MCF 10A (cell line): ENCODE measurements around the gene TM6SF1. TPM values are rescaled to one million over a fixed set of nuclear protein-coding genes. Genes with fewer than 3 reads are reported as not detected.
"Not testable (repeated sequence)": the region's sequence is repeated elsewhere in the genome, so short reads cannot be mapped to it uniquely, and the experiment has no call there.

ENCODE experiments used
- BruUV-seq: library from RNA; stranded (reverse); fragments of 400-500 nt; replicated peaks from 2 replicates; lab custom pipeline; 2021; lab: Mats Ljungman, UMichigan
- CTCF ChIA-PET: fragments of 300-600 bp; sonication (Branson Sonifier 250); formaldehyde crosslinking; extraction: SDS; loops from one replicate; lab custom pipeline; 2021; ENCODE audit warnings: antibody characterized with exemption, inconsistent platforms; lab: Yijun Ruan, JAX
- POLR2A ChIA-PET: fragments of 300-600, 350-650 bp; sonication (Branson Sonifier 250); formaldehyde crosslinking; extraction: SDS; loops from one replicate; lab custom pipeline; 2020; ENCODE audit warnings: antibody characterized with exemption, inconsistent platforms; lab: Yijun Ruan, JAX
- DNase-seq: peaks from one replicate; pipeline ENCODE4 v3.0.0-alpha.2; 2018; ENCODE audit not compliant: unreplicated experiment
- H3K27ac Mint-ChIP-seq: one replicate; pipeline ENCODE4 v1.8.0; 2022; ENCODE audit warnings: mild to moderate bottlenecking, low read depth, mixed read lengths; ENCODE audit not compliant: unreplicated experiment
- H3K27me3 Mint-ChIP-seq: one replicate; pipeline ENCODE4 v1.8.0; 2022; ENCODE audit warnings: mixed read lengths; ENCODE audit not compliant: insufficient read depth, unreplicated experiment
- H3K36me3 Mint-ChIP-seq: one replicate; pipeline ENCODE4 v1.8.0; 2022; ENCODE audit warnings: mild to moderate bottlenecking, moderate library complexity, mixed read lengths; ENCODE audit not compliant: insufficient read depth, unreplicated experiment
- H3K4me1 Mint-ChIP-seq: one replicate; pipeline ENCODE4 v1.8.0; 2022; ENCODE audit warnings: mixed read lengths; ENCODE audit not compliant: insufficient read depth, unreplicated experiment
- H3K4me3 Mint-ChIP-seq: one replicate; pipeline ENCODE4 v1.8.0; 2022; ENCODE audit warnings: mild to moderate bottlenecking, moderate library complexity, mixed read lengths; ENCODE audit not compliant: unreplicated experiment
- H3K9me3 Mint-ChIP-seq: one replicate; pipeline ENCODE4 v1.8.0; 2022; ENCODE audit warnings: mixed read lengths; ENCODE audit not compliant: unreplicated experiment
- CTCF ChIP-seq: fragments of 200-600 bp; IDR thresholded peaks from one replicate; pipeline ENCODE4 v1.8.0; 2022; ENCODE audit warnings: antibody characterized with exemption, mild to moderate bottlenecking; ENCODE audit not compliant: unreplicated experiment
- intact Hi-C: fragments of 100-400 bp; cut with micrococcal nuclease; formaldehyde crosslinking; loops from 2 replicates; pipeline ENCODE4 v1.14.1; 2022
- total RNA-seq: library from RNA; stranded (reverse); gene quantifications from 2 replicates; pipeline ENCODE4 v1.2.3, GENCODE V29; 2022

TM6SF1 gene
- total RNA-seq, 1 experiment from 2014 or later: not detected

- POLR2A ChIA-PET: interaction anchor here (0.9 to 1.8 kb wide), 5 partner anchors 13 to 149 kb away, joined by 3 to 6 read pairs (median 4); partner anchors contain the start of gene C15orf40
- Mint-ChIP-seq H3K4me1 (peaks cover 11% of the 10 kb centered on the region), H3K9me3 (no peaks in the 10 kb centered on the region), H3K36me3 (no peaks in the 10 kb centered on the region), H3K27ac (peak overlapping the region; percentile 35), H3K4me3 (no peak overlapping the region), H3K27me3 (no peaks in the 10 kb centered on the region)
- intact Hi-C loops: loop anchor here (5.0 kb wide), 1 partner anchor 56 kb away; the partner anchor contains the start of gene C15orf40
- no peak for TF ChIP-seq CTCF
- no peak for DNase-seq
- no TSS peak for BruUV-seq
- CTCF ChIA-PET: no interaction called here
Observed at GRCh38 chr15:83068054-83068453, 39.4 kb upstream of the TM6SF1 start.

- H3K4me3 Mint-ChIP-seq, BruUV-seq, H3K27me3 Mint-ChIP-seq, POLR2A ChIA-PET, H3K27ac Mint-ChIP-seq, DNase-seq, H3K9me3 Mint-ChIP-seq, H3K36me3 Mint-ChIP-seq: not testable (repeated sequence)
- CTCF ChIA-PET: interaction anchor here (0.6 to 0.7 kb wide), 2 partner anchors 234 to 352 kb away, joined by 3 read pairs; no protein-coding TSS in a partner anchor
- peaks cover 11% of the 10 kb centered on the region for H3K4me1 Mint-ChIP-seq
- intact Hi-C loops: loop anchor here (5.0 kb wide), 1 partner anchor 57 kb away; the partner anchor contains the start of gene C15orf40
Observed at GRCh38 chr15:83069211-83069642, 38.2 kb upstream of the TM6SF1 start.

- H3K9me3 Mint-ChIP-seq: peaks cover 8% of the 10 kb centered on the region
- H3K36me3 Mint-ChIP-seq: peaks cover 5% of the 10 kb centered on the region
- POLR2A ChIA-PET: interaction anchor here (0.8 to 1.5 kb wide), 3 partner anchors 11 to 15 kb away, joined by 3 to 4 read pairs (median 3); partner anchors contain the start of gene BTBD1
- no peak for DNase-seq
- no peaks in the 10 kb centered on the region for H3K4me1 Mint-ChIP-seq
- no TSS peak for BruUV-seq
- intact Hi-C loops: no loop called here
- H3K4me3 Mint-ChIP-seq: no peak overlapping the region
- CTCF ChIA-PET: interaction anchor here (0.6 kb wide), 2 partner anchors 28 to 140 kb away, joined by 3 read pairs; no protein-coding TSS in a partner anchor
- no peak overlapping the region for H3K27ac Mint-ChIP-seq
- peaks cover 57% of the 10 kb centered on the region for H3K27me3 Mint-ChIP-seq
- TF ChIP-seq CTCF: no peak
Observed at GRCh38 chr15:83077491-83078230, 29.8 kb upstream of the TM6SF1 start.

GRCh38 chr15:83078712-83079111 is 28.7 kb upstream of the TM6SF1 start:
- no peaks in the 10 kb centered on the region for H3K36me3 Mint-ChIP-seq
- no peak overlapping the region for H3K4me3 Mint-ChIP-seq
- ChIA-PET POLR2A (interaction anchor here (1.7 kb wide), 1 partner anchor 15 kb away, joined by 4 read pairs; no protein-coding TSS in a partner anchor), CTCF (no interaction called here)
- no peak for DNase-seq
- intact Hi-C loops: no loop called here
- TF ChIP-seq CTCF: no peak
- H3K9me3 Mint-ChIP-seq: peaks cover 8% of the 10 kb centered on the region
- peaks cover 57% of the 10 kb centered on the region for H3K27me3 Mint-ChIP-seq
- BruUV-seq: no TSS peak
- no peaks in the 10 kb centered on the region for H3K4me1 Mint-ChIP-seq
- H3K27ac Mint-ChIP-seq: no peak overlapping the region
